ENCODE results near the gene FAM151A.

FAM151A gene

DNA sequence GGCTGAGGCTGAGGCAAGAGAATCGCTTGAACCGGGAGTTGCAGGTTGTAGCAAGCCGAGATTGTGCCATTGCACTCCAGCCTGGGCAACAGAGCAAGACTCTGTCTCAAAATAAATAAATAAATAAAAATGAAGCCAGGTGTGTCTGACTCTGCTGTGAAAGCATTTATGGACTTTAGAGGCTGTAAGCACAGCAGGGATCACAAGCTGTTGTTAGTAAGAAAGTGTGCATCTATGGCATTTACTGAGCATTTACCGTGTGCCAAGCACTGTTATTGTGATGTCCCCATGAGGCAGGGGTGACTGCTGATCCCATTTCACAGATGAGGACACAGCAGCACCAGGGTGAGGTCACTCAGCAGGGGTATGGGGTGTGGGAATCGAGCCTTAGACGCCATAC is 20.1 kb downstream of the FAM151A start:
- DNase-seq: no peak

DNA sequence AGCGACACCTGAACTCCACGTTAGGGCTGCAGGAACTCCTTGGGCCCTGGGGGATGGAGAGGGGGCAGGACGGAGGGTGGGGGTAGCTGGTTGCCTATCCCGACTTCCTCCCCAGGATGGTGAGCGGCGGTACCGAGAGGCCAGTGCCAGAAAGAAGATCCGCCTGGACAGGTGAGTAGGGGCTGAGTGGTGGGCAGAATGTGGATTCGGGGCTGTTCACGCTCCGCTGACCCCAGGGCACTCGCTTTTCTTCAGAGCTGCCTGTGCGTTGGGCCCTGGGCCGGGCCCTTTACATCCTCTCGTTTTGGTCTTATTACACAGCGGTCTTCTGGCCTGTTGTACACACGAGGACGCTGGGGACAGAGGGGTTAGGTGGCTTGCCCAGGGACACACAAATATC is 20.8 kb downstream of the FAM151A start:
- no peak for DNase-seq

DNA sequence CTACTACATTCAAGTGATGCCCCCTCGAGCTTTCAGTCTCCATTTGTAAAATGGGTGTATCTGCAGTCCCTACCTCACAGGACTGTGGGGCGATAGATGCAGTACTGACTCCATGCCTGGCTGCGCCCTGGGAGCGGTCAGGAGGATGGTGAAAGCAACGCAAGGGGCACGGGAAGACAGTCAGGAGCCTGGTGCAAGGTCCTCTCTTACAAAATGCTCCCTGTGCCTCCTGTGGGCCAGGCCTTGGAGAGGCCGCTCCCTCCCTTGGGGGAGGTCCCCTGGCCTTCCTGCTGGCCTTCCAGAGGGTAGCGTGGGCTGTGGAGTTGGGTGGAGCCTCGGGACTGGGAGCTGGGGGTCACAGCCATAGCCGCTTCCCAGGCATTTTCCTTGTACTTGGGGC is 21.6 kb downstream of the FAM151A start:
- DNase-seq: no peak

DNA sequence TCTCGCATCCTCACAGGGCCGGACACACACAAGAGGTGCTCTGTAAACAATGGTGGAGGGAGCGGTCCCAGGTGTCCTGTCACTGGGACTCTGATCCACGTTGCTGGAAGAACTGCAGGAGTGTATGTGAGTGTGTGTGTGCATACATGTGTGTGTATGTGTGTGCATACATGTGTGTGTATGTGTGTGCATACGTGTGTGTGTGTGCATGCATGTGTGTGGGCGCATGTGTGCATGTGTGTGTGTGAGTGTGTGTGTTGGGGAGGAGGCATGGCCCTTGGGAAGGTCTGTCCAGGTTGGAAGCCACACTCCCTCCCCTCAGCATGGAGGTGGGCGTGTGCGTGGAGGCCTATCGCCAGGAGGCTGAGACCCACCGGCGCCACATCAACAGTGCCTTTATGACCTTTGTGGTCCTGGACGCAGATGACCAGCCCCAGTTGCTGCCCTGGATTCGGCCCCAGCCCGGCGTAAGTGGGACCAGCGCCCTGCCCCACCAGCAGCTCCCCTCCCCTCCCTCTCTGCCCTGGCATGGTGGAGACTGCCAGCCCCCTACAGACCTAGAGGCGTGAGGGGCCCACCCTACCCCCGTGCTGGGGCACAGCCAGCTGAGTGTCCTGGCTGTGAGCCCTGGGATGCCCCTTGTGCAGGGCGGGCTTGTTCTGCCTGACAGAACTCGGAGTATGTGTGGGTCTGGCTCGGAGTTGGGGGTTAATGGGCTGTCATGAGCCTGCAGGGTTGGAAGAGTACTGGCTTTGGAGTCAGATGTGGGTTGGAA is 22.2 kb downstream of the FAM151A start:
- DNase-seq: no peak

DNA sequence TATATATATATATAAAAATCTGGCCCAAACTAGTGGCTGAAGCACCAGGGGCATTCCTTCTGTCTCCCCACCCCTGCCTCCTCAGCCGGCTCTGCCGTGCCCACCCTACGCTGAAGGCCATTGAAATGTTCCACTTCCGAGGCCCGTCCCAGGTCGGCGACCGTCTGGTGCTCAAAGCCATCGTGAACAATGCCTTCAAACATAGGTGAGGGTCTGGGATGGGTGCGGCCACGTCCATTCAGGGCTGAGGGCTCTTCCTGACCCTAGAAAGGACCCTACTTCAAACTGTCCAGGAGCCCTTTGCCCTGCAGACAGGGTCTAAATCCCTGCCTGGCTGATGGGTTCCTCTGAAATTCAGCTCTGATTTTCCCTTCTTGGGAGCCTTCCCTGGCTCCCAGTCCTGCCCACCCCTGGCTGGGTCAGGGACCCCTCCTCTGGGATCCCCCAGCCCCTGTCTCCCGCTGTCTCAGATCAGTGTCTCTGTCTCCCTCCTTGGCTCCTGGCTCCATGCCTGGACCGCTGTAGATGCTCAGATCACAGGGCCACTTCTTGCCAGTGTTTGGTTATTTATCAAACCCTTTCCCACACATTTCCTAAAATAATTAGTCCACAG is 24.0 kb downstream of the FAM151A start:
- no peak for DNase-seq

DNA sequence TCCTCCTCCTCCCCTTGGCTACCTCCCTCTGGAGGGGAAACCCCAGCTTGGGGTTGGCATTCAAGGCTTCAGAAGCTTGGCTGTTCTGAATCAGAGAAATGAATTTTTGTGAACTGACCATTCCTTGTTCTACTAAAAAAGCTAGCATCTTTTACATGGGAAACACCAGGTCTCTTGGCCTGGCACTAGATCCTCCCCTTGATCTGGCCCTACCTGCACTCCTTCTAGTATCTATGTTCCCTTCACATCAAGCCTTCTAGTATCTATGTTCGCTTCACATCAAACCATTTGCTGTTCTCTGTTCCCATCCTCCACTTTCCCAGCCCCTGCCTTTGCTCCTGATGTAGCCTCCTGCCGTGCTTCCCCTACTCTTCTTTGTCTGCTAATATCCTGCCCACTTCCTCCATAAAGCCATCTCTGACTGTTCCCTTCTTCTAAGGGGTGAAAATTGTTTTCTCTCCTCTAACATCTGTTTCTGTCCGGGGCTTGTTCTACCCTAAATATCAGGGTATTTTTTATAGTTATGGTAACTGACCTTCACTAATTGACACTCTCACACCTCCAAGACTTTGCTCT is 25.8 kb downstream of the FAM151A start:
- DNase-seq: no peak

DNA sequence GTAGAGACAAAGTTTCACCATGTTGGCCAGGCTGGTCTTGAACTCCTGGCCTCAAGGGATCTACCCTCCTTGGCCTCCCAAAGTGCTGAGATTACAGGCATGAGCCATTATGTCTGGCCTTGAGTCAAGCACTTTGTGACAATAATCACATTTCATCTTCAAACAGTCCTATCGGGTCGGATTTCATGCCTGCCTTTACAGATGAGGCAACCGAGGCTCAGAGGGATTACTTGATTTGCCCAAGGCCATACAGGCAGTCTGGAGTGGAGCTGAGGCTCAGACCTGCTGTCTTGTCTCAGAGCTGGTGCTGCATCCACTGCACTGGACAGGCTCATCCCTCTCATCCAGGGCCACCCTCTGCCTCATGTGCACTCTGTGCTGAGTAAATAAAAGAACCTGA is 26.6 kb downstream of the FAM151A start:
- no peak for DNase-seq

DNA sequence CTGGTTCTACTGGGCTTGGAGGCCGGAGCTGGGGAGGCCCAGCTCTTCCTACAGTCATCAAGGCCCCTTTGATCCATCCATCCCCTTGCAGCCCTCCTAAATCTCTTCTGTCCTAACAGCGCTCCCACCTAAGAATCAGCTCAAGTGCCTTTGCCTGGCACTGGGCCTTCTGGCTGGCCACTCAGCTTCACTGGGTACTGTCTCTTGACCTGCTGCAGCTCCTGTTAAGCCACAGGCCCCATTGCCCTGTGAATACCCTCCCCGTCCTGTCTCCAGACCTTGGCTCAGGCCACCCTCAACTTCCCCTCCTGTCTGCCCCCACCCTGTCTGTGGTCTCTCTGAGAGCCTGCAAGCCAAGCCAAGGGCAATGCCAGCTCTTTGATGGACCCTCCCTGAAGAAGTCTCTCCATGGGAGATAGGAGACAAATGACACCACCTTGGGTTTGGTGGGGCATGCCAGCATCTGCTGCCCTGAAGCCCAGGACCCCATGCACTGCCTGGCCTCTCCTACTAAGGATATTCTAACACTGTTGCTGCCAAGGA is 27.3 kb downstream of the FAM151A start:
- no peak for DNase-seq

DNA sequence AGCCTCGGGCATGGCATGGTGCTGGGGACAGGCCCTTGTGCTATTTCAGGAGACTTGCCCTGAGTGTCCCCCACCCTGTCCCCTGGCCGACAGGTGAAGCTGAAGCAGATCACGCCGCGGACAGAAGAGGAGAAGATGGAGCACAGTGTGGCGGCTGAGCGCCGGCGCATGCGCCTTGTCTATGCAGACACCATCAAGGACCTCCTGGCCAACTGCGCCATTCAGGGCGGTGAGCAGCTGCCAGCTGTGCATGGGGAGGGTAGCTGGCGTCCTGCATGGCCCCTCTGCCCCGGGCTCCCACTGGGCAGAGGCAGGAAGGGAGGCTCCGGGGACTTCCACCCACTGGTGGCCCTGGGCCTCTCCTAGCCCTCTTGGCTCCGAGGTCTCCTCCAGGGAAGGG is 28.9 kb downstream of the FAM151A start:
- no peak for DNase-seq

DNA sequence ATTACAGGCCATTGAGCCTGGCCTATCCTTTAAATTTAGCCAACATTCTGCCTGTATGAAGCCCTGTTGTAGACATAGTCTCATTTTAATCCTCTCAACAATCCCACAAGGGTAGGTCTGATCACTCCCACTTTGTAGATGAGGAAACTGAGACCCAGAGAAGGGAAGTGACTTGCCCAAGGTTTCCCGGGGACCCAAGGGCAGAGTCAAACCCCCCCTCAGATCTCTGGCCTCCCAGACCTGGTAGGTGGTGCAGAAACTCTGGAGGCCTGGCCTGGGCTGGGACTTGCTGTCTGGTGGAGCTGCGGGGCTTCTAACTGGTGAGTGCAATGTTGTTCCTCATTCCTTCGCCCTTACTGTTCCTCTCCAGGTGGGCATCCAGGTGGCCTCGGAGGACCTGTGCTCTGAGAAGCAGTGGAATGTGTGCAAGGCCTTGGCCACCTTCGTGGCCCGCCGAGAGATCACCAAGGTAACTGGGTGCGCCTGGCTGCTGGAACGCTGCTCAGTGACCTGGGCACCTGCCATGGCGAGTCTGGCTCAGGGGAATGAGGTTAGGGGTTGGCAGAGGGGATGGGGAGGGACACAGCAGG is 29.7 kb downstream of the FAM151A start:
- no peak for DNase-seq

DNA sequence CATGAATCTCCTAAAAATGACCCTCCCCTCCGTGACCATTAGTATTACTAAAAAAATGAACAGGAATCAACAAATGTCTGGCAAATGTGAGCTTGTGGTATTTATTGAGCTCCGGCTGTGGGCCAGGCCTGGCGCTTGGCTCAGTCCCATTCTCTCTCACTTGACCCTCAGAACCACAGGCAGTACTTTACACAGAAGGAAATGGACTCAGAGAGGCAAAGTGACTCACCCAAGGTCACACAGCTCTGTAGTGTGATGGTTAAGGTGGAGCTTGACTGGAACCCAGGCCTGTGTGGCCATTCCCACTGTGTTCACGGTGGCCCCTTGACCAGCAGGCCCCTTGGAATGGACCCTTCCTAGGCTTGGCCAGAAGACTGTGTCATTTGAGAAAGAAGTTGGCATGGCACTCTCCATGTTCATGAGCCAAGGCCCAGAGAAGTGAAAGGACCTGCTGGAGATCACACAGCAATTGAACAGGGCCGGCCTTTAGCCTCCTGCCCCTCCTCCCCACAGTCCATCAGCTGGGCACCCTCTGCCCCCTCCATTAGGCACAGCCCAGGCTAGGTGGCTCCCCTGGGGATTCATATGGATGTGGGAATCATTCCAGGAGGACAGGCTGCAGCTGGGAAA is 32.1 kb downstream of the FAM151A start:
- no peak for DNase-seq

DNA sequence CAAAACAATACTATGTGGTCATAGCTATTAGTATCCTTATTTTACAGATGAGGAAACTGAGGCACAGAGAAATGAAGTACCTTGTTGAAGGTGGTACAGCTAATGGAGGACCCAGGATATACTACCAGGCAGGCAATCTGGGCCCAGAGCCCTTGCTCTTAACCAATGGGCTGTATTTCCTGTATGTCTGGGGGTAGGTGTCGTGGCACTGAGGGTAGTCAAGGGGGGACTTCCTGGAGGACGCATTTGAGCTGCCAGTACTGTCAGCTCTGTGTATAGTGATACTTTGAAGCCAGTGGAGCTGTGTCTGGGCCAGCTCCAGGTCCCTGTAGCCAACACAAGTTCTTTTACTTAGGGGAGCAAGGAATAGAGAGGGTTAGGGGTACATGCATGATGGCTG is 34.9 kb downstream of the FAM151A start:
- DNase-seq: no peak

DNA sequence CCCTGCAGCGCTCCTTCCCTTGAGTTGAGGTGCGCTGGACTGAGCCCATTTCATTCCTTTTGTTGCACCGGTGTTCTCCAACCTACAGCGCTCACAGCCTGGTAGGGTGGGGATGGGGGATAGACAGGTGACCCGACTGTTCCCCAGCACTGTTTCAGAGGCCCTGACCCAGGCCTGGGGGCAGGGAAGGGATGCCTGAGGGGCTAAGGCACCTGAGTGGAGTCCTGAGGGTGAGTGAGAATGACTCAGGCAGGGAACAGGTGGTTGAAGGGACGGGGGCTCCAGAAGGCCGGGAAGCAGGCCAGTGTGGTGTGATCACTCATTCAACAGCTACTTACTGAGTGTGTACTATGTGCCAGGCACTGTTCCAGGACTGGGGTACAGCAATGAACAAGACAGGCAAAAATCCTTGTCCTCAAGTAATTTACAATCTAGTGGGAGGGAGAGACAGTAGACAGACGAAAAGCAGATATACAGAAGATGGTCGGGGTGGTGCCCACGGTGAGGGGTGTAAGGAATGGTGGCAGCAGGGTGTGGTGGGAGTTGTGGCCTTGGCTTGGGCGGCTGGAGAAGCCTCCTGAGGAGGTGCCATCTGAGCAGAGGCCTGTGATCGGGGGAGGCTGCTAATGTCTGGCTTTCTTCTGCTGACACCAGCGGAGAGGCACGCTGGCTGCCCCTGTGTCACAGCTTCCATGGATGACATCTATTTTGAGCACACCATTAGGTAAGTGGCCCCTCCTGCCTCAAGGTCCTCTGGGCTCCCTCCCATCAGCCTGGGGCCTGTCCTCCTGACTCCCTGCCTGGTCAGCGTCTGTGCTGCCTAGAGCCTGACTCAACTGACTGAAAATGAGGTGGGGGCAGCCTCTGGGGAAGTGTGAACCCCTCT is 37.9 kb downstream of the FAM151A start:
- no peak for DNase-seq

DNA sequence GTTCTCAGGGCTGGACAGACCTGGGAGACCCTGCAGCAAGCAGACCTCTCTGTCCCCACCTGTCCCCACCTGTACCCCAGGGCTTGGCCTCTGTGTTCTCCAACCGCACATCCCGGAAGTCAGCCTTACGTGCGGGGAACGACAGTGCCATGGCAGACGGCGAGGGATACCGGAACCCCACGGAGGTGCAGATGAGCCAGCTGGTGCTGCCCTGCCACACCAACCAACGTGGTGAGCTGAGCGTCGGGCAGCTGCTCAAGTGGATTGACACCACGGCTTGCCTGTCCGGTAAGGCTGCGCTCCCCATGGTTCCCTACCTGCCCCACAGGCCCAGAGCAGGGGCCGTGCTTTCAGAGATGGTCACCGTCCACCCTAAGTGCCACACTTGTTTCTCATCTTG is 38.8 kb downstream of the FAM151A start:
- DNase-seq: no peak

DNA sequence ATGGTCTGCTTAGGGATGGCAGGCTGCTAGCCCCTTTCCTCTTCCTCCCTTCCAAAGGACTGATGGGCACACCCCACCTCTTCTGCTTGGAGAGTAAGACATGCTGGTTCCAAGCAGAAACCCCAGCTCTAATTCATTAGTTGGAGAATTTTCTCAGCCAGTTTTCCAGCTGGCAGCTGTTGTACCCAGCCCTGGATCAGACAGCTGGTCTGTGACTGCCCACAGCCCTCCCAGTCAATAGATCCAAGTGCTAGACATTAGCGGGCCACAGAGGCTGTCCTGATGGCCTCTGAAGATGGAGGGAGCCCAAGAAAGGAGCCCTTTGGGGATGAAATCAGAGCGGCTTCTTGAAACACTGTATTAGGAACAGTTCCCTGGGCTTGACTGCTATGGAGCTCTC is 39.5 kb downstream of the FAM151A start:
- DNase-seq: no peak

DNA sequence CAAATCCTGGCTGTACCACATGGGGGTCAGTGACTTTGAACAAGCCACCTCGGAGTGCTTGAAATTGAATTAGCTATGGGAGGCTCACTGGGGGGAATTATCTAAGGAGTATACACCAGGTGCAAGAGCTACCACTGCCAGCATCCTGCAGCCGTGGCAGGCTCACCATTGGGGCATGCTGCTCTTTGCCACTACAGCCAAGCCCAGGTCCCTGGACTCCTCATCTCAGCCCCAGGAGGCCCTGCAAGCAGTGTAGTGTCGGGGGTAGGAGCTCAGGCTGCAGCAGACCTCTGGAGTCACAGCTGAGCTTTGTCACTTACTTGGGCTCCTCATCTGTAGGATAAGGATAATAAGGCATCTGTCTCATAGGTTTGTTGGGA is 40.0 kb downstream of the FAM151A start:
- no peak for DNase-seq

DNA sequence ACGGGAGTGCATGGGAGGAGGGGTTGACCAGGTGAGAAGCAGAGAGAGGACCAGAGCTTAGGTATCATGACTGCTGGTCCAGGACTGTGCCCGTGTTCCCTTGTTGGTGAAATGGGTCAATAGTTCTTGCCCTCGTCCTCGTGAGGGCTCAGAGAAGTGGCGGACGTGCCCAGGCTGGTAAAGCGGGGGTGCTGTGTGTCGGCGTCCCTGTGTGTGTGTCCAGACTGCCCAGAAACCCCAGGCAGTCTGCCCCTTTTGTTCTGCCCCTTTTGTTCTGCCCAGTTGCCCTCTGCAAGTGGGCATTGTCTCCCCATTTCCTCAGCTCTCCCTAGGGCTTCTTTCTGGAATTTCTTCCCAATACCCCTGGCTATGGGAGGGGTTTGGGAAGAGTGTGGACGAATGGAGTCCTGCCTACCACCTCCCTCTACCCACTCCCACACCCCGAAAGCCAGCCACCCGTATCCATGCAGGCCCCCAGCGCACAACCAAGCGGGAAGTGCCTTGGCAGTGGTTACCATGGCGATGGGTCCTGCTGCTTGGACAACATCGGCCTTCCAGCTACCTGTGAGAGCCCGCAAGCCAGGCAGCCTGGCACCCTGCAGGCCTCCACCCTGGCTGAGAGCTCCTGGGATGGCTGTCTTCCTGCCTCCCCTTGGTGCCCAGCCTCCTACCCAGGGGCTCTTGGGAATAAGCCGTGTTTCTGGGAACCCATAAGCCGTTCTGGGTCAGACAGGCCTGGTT is 40.6 kb downstream of the FAM151A start:
- no peak for DNase-seq

DNA sequence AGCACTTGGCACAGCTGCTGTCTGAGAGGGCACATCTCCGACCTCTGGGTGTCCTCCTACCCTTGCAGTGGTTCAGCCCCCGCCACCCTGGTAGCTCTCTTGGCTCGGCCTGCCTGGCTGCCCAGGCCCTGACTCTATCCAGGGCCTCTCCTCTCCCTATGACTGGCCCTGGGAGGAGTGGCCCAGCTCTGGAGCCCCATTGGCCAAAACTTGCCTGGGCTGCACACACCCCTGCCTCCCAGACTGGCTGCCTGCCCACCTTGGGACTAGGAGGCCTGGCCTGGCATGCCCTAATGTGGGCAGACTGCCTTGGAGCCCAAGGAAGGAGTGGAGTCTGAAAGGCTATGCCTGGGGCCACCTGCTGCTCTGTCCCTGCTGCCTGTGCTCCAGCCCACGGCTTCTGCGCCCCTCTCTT is 41.7 kb downstream of the FAM151A start:
- DNase-seq: no peak

DNA sequence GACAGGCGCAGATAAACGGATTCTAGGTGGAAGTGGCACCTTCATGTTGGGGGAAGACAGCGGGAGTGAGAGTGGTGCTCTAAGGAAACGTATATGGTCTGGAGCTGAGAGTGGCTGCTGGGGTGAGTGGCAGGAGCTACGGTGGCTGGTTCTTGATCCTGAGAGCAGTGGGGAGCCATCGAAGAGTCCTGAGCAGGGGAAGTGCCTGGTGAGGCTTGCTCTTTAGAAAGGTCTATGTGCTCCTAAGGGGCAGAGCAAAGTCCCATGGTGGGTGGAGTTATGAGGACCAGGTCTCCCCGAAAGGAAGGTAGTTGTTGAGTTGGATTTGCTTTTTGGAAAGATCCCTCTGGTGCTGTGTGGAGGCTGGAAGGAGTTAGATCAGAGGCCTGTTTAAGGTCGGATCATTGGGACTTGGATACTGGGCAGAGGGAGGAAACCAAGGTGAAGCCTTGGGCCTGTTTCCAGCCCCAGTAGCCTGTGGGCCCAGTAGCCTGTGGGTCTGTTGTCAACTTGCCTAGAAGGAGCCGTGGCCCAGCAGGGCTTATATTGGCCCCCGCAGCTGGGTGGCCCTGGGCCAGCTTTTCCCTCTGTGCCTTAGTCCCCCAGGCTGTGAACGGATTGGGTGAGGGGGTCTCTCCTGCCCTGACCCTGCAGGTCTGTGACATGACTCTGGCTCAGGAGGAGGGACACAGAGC is 42.3 kb downstream of the FAM151A start:
- DNase-seq: no peak

DNA sequence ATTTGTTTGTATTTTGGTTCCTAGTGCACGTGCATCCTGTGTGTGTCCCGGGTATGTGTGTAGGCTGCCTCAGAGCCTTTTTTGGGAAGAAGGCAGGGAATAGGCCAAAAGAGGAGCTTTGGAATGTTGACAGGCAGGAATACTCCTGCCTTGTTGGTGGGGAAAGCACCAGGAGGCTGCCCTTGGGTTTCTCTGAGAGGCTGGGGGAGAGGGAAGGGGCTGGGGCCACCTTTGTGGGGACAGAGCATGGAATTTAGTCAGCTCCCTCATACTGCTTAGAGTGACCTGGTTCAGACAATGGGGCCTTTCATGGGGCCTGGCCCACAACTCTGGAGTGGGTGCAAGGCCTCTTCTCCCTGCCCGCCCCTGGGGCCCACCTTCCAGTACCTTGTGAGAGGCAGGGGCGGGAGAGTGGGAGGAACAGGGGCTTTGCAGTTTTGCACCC is 44.0 kb downstream of the FAM151A start:
- DNase-seq: no peak

DNA sequence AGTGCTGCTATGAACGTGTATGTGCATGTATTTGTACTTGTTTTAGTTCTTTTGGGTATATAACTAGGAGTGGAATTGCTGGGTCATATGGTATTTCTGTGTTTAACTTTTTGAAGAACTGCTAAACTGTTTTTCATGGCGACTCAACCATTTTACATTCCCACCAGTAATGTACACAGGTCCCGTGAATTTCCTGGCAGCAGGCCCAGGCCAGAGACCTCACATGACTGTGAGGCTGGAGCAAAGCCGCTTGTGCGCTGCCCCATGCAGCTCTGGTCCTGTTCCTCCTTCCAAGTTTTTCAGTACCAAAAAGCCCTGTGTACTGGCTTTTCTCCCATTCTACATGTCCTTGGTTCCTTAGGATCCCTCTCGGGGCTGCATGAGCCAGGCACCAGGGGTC is 45.7 kb downstream of the FAM151A start:
- no peak for DNase-seq
